Trophoblast cell (in vitro differentiated cells and primary cell): ENCODE data around the gene KCTD2.
A peak's percentile ranks its signal among the peaks of the same experiment; 100 is the strongest.

Experiments used
- DNase-seq, 2 donors: peaks; one replicate each; pipeline ENCODE4 v3.0.0-alpha.2; 2016
- H2AFZ ChIP-seq: 2 replicates; pipeline ENCODE4 v1.6.1; 2013; ENCODE audit warnings: low read length, moderate library complexity, mild to moderate bottlenecking; ENCODE audit not compliant: insufficient read depth, poor library complexity
- H2AK5ac ChIP-seq: 2 replicates; pipeline ENCODE4 v1.6.1; 2013; ENCODE audit warnings: mild to moderate bottlenecking, low read length
- H2BK120ac ChIP-seq: 2 replicates; pipeline ENCODE4 v1.6.1; 2013; ENCODE audit warnings: low read length, mild to moderate bottlenecking, moderate library complexity; ENCODE audit not compliant: insufficient read depth, poor library complexity
- H2BK12ac ChIP-seq: 2 replicates; pipeline ENCODE4 v1.6.1; 2013; ENCODE audit warnings: mild to moderate bottlenecking, low read length, moderate library complexity
- H2BK5ac ChIP-seq: 2 replicates; pipeline ENCODE4 v1.6.1; 2013; ENCODE audit warnings: low read length, low read depth, moderate library complexity, mild to moderate bottlenecking; ENCODE audit not compliant: poor library complexity
- H3K14ac ChIP-seq: 2 replicates; pipeline ENCODE4 v1.6.1; 2013; ENCODE audit warnings: mild to moderate bottlenecking, low read length
- H3K18ac ChIP-seq: 2 replicates; pipeline ENCODE4 v1.6.1; 2013; ENCODE audit warnings: mild to moderate bottlenecking, low read length
- H3K23ac ChIP-seq: 2 replicates; pipeline ENCODE4 v1.6.1; 2013; ENCODE audit warnings: low read length
- H3K27ac ChIP-seq: 2 replicates; pipeline ENCODE4 v1.5.1; 2013; ENCODE audit warnings: low read depth, mild to moderate bottlenecking, inconsistent platforms, low read length, moderate library complexity
- H3K27me3 ChIP-seq: 2 replicates; pipeline ENCODE4 v1.6.1; 2013; ENCODE audit warnings: inconsistent platforms, mild to moderate bottlenecking, low read length, moderate library complexity; ENCODE audit not compliant: insufficient read depth
- H3K36me3 ChIP-seq, 2 experiments: 1 replicate in 1 of 2; 2 replicates in 1 of 2; pipeline ENCODE4 v1.6.1; 2013; ENCODE audit warnings: low read length in 2 of 2, mild to moderate bottlenecking in 2 of 2, moderate library complexity in 1 of 2; ENCODE audit not compliant: insufficient read depth in 2 of 2, control insufficient read depth in 1 of 2
- H3K4ac ChIP-seq: 2 replicates; pipeline ENCODE4 v1.6.1; 2013; ENCODE audit warnings: low read depth, mild to moderate bottlenecking, low read length, moderate library complexity
- H3K4me1 ChIP-seq, 2 experiments: 1 replicate in 1 of 2; 2 replicates in 1 of 2; pipeline ENCODE4 v1.6.1; 2013; ENCODE audit warnings: low read length in 2 of 2, mild to moderate bottlenecking in 2 of 2, moderate library complexity in 1 of 2; ENCODE audit not compliant: insufficient read depth in 2 of 2, control insufficient read depth in 1 of 2
- H3K4me2 ChIP-seq: 2 replicates; pipeline ENCODE4 v1.6.1; 2013; ENCODE audit warnings: inconsistent platforms, mild to moderate bottlenecking, low read length, moderate library complexity
- H3K4me3 ChIP-seq: 2 replicates; pipeline ENCODE4 v1.5.1; 2013; ENCODE audit warnings: mild to moderate bottlenecking, low read depth, low read length, inconsistent platforms
- H3K79me1 ChIP-seq: one replicate; pipeline ENCODE4 v1.6.1; 2013; ENCODE audit warnings: low read length
- H3K79me2 ChIP-seq: 2 replicates; pipeline ENCODE4 v1.6.1; 2013; ENCODE audit warnings: low read length, mild to moderate bottlenecking; ENCODE audit not compliant: control insufficient read depth, insufficient read depth, poor library complexity
- H3K9ac ChIP-seq: 2 replicates; pipeline ENCODE4 v1.6.1; 2013; ENCODE audit warnings: mild to moderate bottlenecking, low read length
- H3K9me3 ChIP-seq: 2 replicates; pipeline ENCODE4 v1.6.1; 2013; ENCODE audit warnings: low read depth, mild to moderate bottlenecking, control low read depth, inconsistent platforms, low read length; ENCODE audit not compliant: insufficient read depth
- H4K12ac ChIP-seq: 2 replicates; pipeline ENCODE4 v1.6.1; 2013; ENCODE audit warnings: low read depth, mild to moderate bottlenecking, low read length, moderate library complexity
- H4K8ac ChIP-seq: 2 replicates; pipeline ENCODE4 v1.6.1; 2013; ENCODE audit warnings: low read depth, mild to moderate bottlenecking, low read length, moderate library complexity
- H4K91ac ChIP-seq: one replicate; pipeline ENCODE4 v1.6.1; 2013; ENCODE audit warnings: low read depth, mild to moderate bottlenecking, low read length, moderate library complexity
- WGBS: extraction: QIAGEN DNeasy Blood & Tissue Kit; methylation state at CpG from one replicate; pipeline ENCODE4 v1.1.7; 2013; ENCODE audit warnings: missing lambda C conversion rate; ENCODE audit not compliant: insufficient read length, insufficient coverage; ENCODE audit errors: extremely low coverage; 5-methylcytosine and 5-hydroxymethylcytosine counted together

The KCTD2 gene

GRCh38 chr17:75098861-75099260, 51.8 kb downstream of the KCTD2 start:
- Histone ChIP-seq H3K4me3 (peak overlapping the region; percentile 47), H3K4ac (no peak overlapping the region), H3K79me2 (no peaks in the 10 kb centered on the region), H2AK5ac (no peak overlapping the region), H4K8ac (no peak overlapping the region), H3K79me1 (peaks cover 9% of the 10 kb centered on the region), H4K12ac (no peak overlapping the region), H3K36me3 (peaks cover 23 to 24% of the 10 kb centered on the region in 2 experiments), H3K27me3 (no peaks in the 10 kb centered on the region), H3K23ac (no peak overlapping the region), H2BK120ac (no peak overlapping the region), H4K91ac (no peak overlapping the region), H2AFZ (no peak overlapping the region), H3K4me2 (no peak overlapping the region), H3K9ac (no peak overlapping the region), H3K27ac (no peak overlapping the region), H2BK5ac (no peak overlapping the region), H3K14ac (no peak overlapping the region), H2BK12ac (no peak overlapping the region), H3K4me1 (peaks cover 9 to 10% of the 10 kb centered on the region in 2 experiments), H3K9me3 (peaks cover 5% of the 10 kb centered on the region), H3K18ac (no peak overlapping the region)
- no CpG with 5 or more reads among the region's 7 CpGs for WGBS
- no peak for DNase-seq

DNA sequence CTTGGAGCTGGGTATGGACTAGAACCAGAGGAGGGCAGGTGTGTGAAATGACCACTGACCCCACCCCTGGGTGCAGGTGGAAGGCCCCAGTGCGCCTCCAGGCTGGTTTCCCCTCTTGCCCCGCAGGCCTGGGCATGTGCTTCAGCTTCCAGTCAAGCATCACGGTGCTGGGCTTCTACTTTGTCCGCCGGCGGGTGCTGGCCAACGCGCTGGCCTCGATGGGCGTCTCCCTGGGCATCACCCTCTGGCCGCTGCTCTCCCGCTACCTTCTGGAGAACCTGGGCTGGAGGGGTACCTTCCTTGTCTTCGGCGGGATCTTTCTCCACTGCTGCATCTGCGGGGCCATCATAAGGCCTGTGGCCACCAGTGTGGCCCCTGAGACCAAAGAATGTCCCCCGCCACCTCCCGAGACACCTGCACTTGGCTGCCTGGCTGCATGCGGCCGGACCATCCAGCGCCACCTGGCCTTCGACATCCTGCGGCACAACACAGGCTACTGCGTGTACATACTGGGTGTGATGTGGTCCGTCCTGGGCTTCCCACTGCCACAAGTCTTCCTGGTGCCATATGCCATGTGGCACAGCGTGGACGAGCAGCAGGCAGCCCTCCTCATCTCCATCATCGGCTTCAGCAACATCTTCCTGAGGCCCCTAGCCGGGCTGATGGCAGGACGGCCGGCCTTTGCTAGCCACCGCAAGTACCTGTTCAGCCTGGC, 53.0 kb downstream of the KCTD2 start:
- H3K4ac ChIP-seq: no peak overlapping the region
- no peak overlapping the region for H4K91ac ChIP-seq
- no CpG with 5 or more reads among the region's 31 CpGs for WGBS
- H3K79me1 ChIP-seq: peaks cover 3% of the 10 kb centered on the region
- no peak overlapping the region for H3K4me2 ChIP-seq
- no peak overlapping the region for H4K8ac ChIP-seq
- H3K27ac ChIP-seq: no peak overlapping the region
- no peak overlapping the region for H2AK5ac ChIP-seq
- no peak overlapping the region for H3K9ac ChIP-seq
- no peak overlapping the region for H3K23ac ChIP-seq
- no peak overlapping the region for H3K18ac ChIP-seq
- no peak overlapping the region for H3K4me3 ChIP-seq
- no peak overlapping the region for H2BK12ac ChIP-seq
- no peaks in the 10 kb centered on the region for H3K27me3 ChIP-seq
- no peak overlapping the region for H2BK5ac ChIP-seq
- no peaks in the 10 kb centered on the region for H3K79me2 ChIP-seq
- peaks cover 30 to 32% of the 10 kb centered on the region in 2 experiments for H3K36me3 ChIP-seq
- H3K14ac ChIP-seq: no peak overlapping the region
- H3K4me1 ChIP-seq: peaks cover 2 to 3% of the 10 kb centered on the region in 2 experiments
- no peak overlapping the region for H2BK120ac ChIP-seq
- H4K12ac ChIP-seq: no peak overlapping the region
- DNase-seq: no peak
- H2AFZ ChIP-seq: no peak overlapping the region
- H3K9me3 ChIP-seq: peaks cover 5% of the 10 kb centered on the region

- DNase-seq: no peak
- H3K18ac ChIP-seq: no peak overlapping the region
- H3K9me3 ChIP-seq: peaks cover 5% of the 10 kb centered on the region
- no peak overlapping the region for H3K27ac ChIP-seq
- H3K4me2 ChIP-seq: no peak overlapping the region
- no peaks in the 10 kb centered on the region for H3K79me1 ChIP-seq
- H3K4ac ChIP-seq: no peak overlapping the region
- no peaks in the 10 kb centered on the region for H3K27me3 ChIP-seq
- H3K36me3 ChIP-seq: peaks cover 35 to 39% of the 10 kb centered on the region in 2 experiments
- no peak overlapping the region for H3K4me3 ChIP-seq
- H2BK5ac ChIP-seq: no peak overlapping the region
- H4K12ac ChIP-seq: no peak overlapping the region
- H3K9ac ChIP-seq: no peak overlapping the region
- H2AFZ ChIP-seq: no peak overlapping the region
- no peak overlapping the region for H2BK12ac ChIP-seq
- H3K14ac ChIP-seq: no peak overlapping the region
- no peak overlapping the region for H3K23ac ChIP-seq
- no peaks in the 10 kb centered on the region for H3K79me2 ChIP-seq
- H2BK120ac ChIP-seq: no peak overlapping the region
- no peak overlapping the region for H2AK5ac ChIP-seq
- H4K8ac ChIP-seq: no peak overlapping the region
- no peak overlapping the region for H4K91ac ChIP-seq
- WGBS: no CpG with 5 or more reads among the region's 12 CpGs
- no peaks in the 10 kb centered on the region for H3K4me1 ChIP-seq
Observed at GRCh38 chr17:75102385-75102821, 55.4 kb downstream of the KCTD2 start.

DNA sequence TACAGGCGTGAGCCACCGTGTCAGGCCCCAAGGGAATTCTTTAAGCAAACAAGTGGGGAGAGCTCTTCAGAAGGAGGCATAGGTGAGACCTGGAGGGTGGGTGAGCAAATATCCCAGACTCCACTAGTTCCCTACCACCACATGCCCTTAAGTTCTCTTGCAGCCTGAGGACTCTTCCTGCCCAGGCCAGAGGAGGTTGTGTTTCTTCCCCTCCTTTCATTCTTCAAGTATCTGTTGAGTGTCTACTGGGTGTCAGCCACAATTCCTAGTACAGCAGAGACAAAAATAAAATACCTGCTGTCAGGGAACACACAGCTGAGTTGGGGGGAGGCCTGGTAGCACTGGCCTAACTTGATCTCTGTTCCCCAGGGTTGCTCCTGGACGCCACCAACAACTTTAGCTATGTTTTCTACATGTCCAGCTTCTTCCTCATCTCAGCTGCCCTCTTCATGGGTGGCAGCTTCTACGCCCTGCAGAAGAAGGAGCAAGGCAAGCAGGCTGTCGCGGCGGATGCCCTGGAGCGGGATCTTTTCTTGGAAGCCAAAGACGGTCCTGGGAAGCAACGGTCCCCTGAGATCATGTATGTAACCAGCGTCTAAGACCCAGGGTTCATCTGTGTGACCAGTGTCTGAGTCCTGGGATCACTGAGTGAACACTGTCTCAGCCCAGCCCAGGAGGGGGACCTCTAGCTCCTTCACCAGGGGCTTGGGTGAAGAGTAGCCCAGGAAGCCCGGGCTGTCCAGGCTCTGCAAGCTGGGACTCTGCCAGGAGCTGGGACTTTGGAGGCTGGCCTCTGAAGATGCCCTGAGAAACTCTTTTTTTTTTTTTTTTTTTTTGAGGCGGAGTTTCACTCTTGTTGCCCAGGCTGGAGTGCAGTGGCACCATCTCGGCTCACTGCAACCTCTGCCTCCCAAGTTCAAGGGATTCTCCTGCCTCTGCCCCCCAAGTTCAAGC, 56.9 kb downstream of the KCTD2 start:
- no peak overlapping the region for H3K9ac ChIP-seq
- no peak overlapping the region for H3K27ac ChIP-seq
- H2BK5ac ChIP-seq: no peak overlapping the region
- peaks cover under 1% of the 10 kb centered on the region in 2 experiments for H3K4me1 ChIP-seq
- no peak overlapping the region for H2AFZ ChIP-seq
- H4K91ac ChIP-seq: no peak overlapping the region
- H3K4me3 ChIP-seq: no peak overlapping the region
- H3K4ac ChIP-seq: no peak overlapping the region
- no peaks in the 10 kb centered on the region for H3K79me2 ChIP-seq
- H3K18ac ChIP-seq: no peak overlapping the region
- H3K36me3 ChIP-seq: peaks cover 30% of the 10 kb centered on the region in 2 experiments
- no peak overlapping the region for H2BK120ac ChIP-seq
- no CpG with 5 or more reads among the region's 14 CpGs for WGBS
- no peak overlapping the region for H2AK5ac ChIP-seq
- no peak overlapping the region for H3K23ac ChIP-seq
- H3K4me2 ChIP-seq: no peak overlapping the region
- H3K14ac ChIP-seq: no peak overlapping the region
- H2BK12ac ChIP-seq: no peak overlapping the region
- H3K27me3 ChIP-seq: no peaks in the 10 kb centered on the region
- H3K9me3 ChIP-seq: peaks cover 3% of the 10 kb centered on the region
- no peak for DNase-seq
- no peak overlapping the region for H4K8ac ChIP-seq
- H3K79me1 ChIP-seq: no peaks in the 10 kb centered on the region
- H4K12ac ChIP-seq: no peak overlapping the region
